ENCODE measurements around the gene FBN1. TPM values are rescaled to one million over a fixed set of nuclear protein-coding genes. Genes with fewer than 3 reads are reported as not detected.

The FBN1 gene
- total RNA-seq, 2 experiments from 2014 or later, result 0.35 to 0.41 TPM

DNA sequence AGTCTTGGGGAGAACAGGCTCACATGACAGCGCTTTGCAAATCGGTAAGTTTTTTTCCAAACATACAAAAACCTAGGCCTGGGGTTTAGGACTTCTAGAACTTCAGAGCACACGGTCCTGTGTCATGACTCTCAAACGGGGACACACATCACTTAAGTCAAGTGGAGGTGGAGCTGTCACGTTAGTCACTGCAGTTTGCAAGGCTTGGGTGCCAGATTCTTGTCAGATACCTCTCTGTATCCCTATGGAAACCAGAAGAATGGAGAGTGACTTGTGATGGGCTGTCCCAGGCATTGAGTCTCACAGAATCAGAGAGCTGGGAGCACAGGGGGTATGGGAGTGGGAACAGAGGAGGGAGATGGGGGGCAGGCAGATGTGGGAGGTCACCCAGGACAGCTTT lies 249.5 kb downstream of the FBN1 start:
- H3K27me3 Mint-ChIP-seq (ENCODE audit: low read depth), result peaks cover 2% of the 10 kb centered on the region
- CTCF ChIA-PET, result no interaction called here
- no peaks in the 10 kb centered on the region for H3K9me3 Mint-ChIP-seq
- no peak overlapping the region for H3K4me3 Mint-ChIP-seq
- DNase-seq, result no peak
- no peaks in the 10 kb centered on the region for H3K36me3 Mint-ChIP-seq (ENCODE audit: low read depth)
- no peak overlapping the region for H3K27ac Mint-ChIP-seq
- intact Hi-C loops (cut with micrococcal nuclease), result no loop called here
- no peaks in the 10 kb centered on the region for H3K4me1 Mint-ChIP-seq (ENCODE audit: low read depth)

GRCh38 chr15:48395521-48396011 lies 249.9 kb downstream of the FBN1 start:
- intact Hi-C loops (cut with micrococcal nuclease), result no loop called here
- H3K36me3 Mint-ChIP-seq (ENCODE audit: low read depth), result no peaks in the 10 kb centered on the region
- no peak overlapping the region for H3K27ac Mint-ChIP-seq
- DNase-seq, result no peak
- H3K27me3 Mint-ChIP-seq (ENCODE audit: low read depth), result peaks cover 2% of the 10 kb centered on the region
- H3K4me1 Mint-ChIP-seq (ENCODE audit: low read depth), result no peaks in the 10 kb centered on the region
- no peaks in the 10 kb centered on the region for H3K9me3 Mint-ChIP-seq
- no peak overlapping the region for H3K4me3 Mint-ChIP-seq
- CTCF ChIA-PET, result no interaction called here

DNA sequence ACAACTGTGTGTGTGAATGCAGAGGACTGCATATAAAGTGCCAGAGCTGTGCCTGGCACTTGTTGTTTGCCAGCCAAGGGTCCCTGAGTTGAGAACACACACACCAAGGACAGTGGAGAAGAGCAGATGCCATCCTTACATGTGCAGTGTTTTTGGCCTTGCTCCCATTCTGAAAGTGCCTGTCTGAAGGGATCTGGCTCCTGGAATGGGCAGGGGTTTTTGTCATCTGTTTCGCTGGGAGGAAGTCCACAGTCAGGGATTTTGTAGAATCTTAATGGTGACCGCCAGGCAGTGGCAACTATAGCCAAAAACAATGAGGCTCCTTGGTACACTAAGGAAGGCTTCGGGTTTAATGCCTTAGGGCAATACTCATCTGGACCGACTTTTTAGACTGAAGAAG lies 250.5 kb downstream of the FBN1 start:
- Mint-ChIP-seq H3K4me3 (no peak overlapping the region), H3K27ac (no peak overlapping the region), H3K27me3 (ENCODE audit: low read depth) (peaks cover 2% of the 10 kb centered on the region), H3K9me3 (no peaks in the 10 kb centered on the region), H3K4me1 (ENCODE audit: low read depth) (no peaks in the 10 kb centered on the region), H3K36me3 (ENCODE audit: low read depth) (no peaks in the 10 kb centered on the region)
- intact Hi-C loops (cut with micrococcal nuclease), result no loop called here
- CTCF ChIA-PET, result no interaction called here
- no peak for DNase-seq

DNA sequence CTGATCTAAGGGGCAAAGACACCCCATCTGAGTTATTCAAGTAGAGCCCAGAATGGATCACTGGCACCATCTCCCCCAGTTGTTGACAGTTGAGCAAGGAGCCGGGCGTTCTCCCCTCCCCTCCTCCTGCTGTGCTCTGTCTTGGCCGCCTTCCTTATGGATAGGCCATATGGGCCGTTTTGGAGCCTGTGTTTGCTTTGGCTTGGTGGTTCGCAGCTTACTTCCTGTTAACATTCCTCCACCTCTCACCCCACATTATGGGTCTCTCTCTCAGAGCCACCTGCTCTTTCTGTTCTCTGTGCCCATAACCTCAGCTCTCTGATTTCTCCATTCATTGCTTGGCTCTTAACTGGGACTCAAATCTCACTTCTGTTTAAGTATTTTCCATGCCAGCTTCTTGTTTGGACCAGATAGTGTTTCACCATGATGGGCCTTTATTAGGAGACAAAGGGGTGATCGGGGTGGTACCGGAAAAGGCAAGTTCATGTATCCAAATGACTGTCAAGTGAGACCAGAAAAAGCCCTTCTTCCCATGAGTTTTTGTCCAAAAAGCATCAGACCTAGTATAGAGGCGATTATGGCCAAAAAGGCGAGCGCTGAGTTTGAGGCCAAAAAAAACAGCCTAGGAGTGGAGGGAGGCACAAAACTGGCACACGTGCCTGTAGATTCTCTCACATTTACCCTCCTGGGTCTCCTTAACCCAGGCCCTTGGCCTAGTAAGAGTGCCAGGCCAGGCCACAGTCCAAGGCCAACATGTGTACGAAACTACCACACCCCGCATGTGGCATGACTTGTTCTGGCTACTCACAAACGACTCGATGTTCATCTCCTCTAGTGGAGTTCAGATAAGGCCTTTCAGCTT lies 251.6 kb downstream of the FBN1 start:
- H3K9me3 Mint-ChIP-seq, result no peaks in the 10 kb centered on the region
- H3K36me3 Mint-ChIP-seq (ENCODE audit: low read depth), result no peaks in the 10 kb centered on the region
- no peaks in the 10 kb centered on the region for H3K4me1 Mint-ChIP-seq (ENCODE audit: low read depth)
- H3K27me3 Mint-ChIP-seq (ENCODE audit: low read depth), result peaks cover 2% of the 10 kb centered on the region
- CTCF ChIA-PET, result no interaction called here
- DNase-seq, result no peak
- no peak overlapping the region for H3K27ac Mint-ChIP-seq
- no peak overlapping the region for H3K4me3 Mint-ChIP-seq
- intact Hi-C loops (cut with micrococcal nuclease), result no loop called here

GRCh38 chr15:48392356-48392755 lies 253.2 kb downstream of the FBN1 start:
- Mint-ChIP-seq H3K9me3 (no peaks in the 10 kb centered on the region), H3K36me3 (ENCODE audit: low read depth) (no peaks in the 10 kb centered on the region), H3K4me3 (no peak overlapping the region), H3K27ac (no peak overlapping the region), H3K27me3 (ENCODE audit: low read depth) (peaks cover 2% of the 10 kb centered on the region), H3K4me1 (ENCODE audit: low read depth) (no peaks in the 10 kb centered on the region)
- DNase-seq, result no peak
- CTCF ChIA-PET, result interaction anchor here (0.6 to 0.7 kb wide), 2 partner anchors 109 to 227 kb away, joined by 3 to 6 read pairs; no protein-coding TSS in a partner anchor
- intact Hi-C loops (cut with micrococcal nuclease), result no loop called here

DNA sequence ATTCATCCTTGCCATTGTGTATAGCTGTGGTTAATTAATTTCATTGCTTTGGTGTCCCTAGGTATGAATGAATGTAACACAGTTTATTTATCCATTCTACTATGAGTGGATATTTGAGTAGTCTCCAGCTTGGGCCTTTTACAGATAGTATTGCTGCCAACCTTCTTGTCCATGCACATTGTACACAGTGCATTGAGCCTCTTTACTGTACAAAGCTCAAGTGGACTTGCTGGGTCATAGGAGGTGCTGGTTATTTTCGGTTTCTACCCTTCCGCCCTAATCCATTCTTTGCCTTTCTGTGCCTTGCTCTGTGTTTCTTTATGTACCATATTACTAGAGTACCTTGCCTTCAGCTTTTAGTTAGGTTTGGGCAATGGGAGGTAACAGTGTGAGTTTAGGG lies 253.6 kb downstream of the FBN1 start:
- H3K36me3 Mint-ChIP-seq (ENCODE audit: low read depth), result no peaks in the 10 kb centered on the region
- H3K27ac Mint-ChIP-seq, result no peak overlapping the region
- DNase-seq, result no peak
- H3K4me1 Mint-ChIP-seq (ENCODE audit: low read depth), result no peaks in the 10 kb centered on the region
- CTCF ChIA-PET, result interaction anchor here (0.6 to 0.7 kb wide), 2 partner anchors 109 to 227 kb away, joined by 3 to 6 read pairs; no protein-coding TSS in a partner anchor
- H3K4me3 Mint-ChIP-seq, result no peak overlapping the region
- no peaks in the 10 kb centered on the region for H3K9me3 Mint-ChIP-seq
- intact Hi-C loops (cut with micrococcal nuclease), result no loop called here
- H3K27me3 Mint-ChIP-seq (ENCODE audit: low read depth), result peaks cover 2% of the 10 kb centered on the region

- no peaks in the 10 kb centered on the region for H3K4me1 Mint-ChIP-seq (ENCODE audit: low read depth)
- no peaks in the 10 kb centered on the region for H3K36me3 Mint-ChIP-seq (ENCODE audit: low read depth)
- no peaks in the 10 kb centered on the region for H3K9me3 Mint-ChIP-seq
- H3K27me3 Mint-ChIP-seq (ENCODE audit: low read depth), result peaks cover 4% of the 10 kb centered on the region
- H3K4me3 Mint-ChIP-seq, result no peak overlapping the region
- DNase-seq, result no peak
- CTCF ChIA-PET, result no interaction called here
- intact Hi-C loops (cut with micrococcal nuclease), result no loop called here
- H3K27ac Mint-ChIP-seq, result no peak overlapping the region
Measured at GRCh38 chr15:48389691-48390143, 255.8 kb downstream of the FBN1 start.

- intact Hi-C loops (cut with micrococcal nuclease), result no loop called here
- Mint-ChIP-seq H3K4me1 (ENCODE audit: low read depth) (no peaks in the 10 kb centered on the region), H3K27ac (no peak overlapping the region), H3K9me3 (no peaks in the 10 kb centered on the region), H3K4me3 (no peak overlapping the region), H3K27me3 (ENCODE audit: low read depth) (peaks cover 4% of the 10 kb centered on the region), H3K36me3 (ENCODE audit: low read depth) (no peaks in the 10 kb centered on the region)
- CTCF ChIA-PET, result no interaction called here
- DNase-seq, result no peak
Measured at GRCh38 chr15:48388910-48389309, 256.6 kb downstream of the FBN1 start.

DNA sequence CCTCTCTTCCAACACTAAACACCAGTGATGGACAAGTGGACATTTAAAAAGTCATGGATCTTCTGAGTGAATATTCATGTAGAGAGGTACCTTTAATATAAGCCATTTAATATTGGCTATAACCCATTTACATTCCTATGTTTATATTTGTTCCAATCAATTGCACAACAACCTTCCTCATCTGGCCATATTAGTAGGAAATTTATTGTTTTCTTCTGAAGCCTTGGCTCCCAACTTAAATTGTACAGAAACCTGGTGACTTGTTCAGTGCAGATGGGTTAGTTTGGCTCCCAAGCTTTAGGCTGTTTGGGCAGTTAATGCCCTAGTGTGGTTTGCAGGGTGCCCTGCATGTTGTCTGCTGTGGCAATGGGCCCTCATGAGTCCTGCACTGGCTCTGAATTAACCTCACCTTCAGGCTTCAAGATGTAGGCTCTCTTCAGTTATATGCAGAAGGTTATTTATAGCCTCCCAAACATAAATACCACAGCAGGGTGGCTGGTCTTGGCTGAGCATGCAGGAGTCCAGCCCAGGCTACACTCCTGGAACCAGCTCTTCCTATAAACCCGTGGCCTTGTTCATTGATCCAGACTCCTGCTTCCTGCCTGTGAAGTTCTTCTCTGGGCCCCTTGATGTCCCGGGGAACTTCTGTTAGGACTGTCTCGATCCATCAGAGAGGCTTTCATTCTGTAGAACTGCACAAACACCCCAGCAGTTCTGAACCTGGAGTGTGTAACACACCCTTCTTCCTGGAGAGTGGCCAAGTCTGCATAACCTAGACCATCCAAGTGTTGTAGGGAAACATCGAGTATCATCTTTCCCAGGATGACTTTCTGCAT lies 257.3 kb downstream of the FBN1 start:
- intact Hi-C loops (cut with micrococcal nuclease), result no loop called here
- CTCF ChIA-PET, result no interaction called here
- no peaks in the 10 kb centered on the region for H3K4me1 Mint-ChIP-seq (ENCODE audit: low read depth)
- H3K4me3 Mint-ChIP-seq, result no peak overlapping the region
- no peaks in the 10 kb centered on the region for H3K36me3 Mint-ChIP-seq (ENCODE audit: low read depth)
- H3K9me3 Mint-ChIP-seq, result no peaks in the 10 kb centered on the region
- no peak overlapping the region for H3K27ac Mint-ChIP-seq
- DNase-seq, result no peak
- H3K27me3 Mint-ChIP-seq (ENCODE audit: low read depth), result peaks cover 6% of the 10 kb centered on the region

- no peak overlapping the region for H3K27ac Mint-ChIP-seq
- H3K4me3 Mint-ChIP-seq, result no peak overlapping the region
- DNase-seq, result no peak
- H3K36me3 Mint-ChIP-seq (ENCODE audit: low read depth), result no peaks in the 10 kb centered on the region
- H3K9me3 Mint-ChIP-seq, result no peaks in the 10 kb centered on the region
- peaks cover 8% of the 10 kb centered on the region for H3K27me3 Mint-ChIP-seq (ENCODE audit: low read depth)
- intact Hi-C loops (cut with micrococcal nuclease), result no loop called here
- H3K4me1 Mint-ChIP-seq (ENCODE audit: low read depth), result no peaks in the 10 kb centered on the region
- CTCF ChIA-PET, result no interaction called here
Measured at GRCh38 chr15:48385031-48385830, 260.3 kb downstream of the FBN1 start.

DNA sequence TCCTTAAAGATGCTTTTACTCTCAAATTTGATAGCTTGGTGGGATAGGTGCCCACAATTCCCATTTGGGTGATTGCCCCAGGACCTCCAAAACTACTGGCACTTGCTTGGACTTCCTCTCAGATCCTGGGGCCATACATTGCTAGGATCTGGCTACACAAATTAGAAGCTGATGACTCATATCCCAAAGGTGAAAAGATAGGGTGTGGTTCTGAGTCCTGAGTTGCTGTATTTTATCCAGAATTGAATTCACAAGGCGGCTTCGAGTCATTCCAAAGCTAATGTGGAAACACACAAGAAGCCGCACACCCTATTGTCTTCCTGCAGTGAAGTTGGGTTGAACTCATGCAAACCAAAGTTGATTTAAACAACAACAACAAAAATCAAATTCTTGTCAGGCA lies 260.9 kb downstream of the FBN1 start:
- Mint-ChIP-seq H3K27ac (no peak overlapping the region), H3K27me3 (ENCODE audit: low read depth) (peaks cover 10% of the 10 kb centered on the region), H3K36me3 (ENCODE audit: low read depth) (no peaks in the 10 kb centered on the region), H3K4me3 (no peak overlapping the region), H3K4me1 (ENCODE audit: low read depth) (no peaks in the 10 kb centered on the region), H3K9me3 (no peaks in the 10 kb centered on the region)
- intact Hi-C loops (cut with micrococcal nuclease), result no loop called here
- no peak for DNase-seq
- CTCF ChIA-PET, result no interaction called here

DNA sequence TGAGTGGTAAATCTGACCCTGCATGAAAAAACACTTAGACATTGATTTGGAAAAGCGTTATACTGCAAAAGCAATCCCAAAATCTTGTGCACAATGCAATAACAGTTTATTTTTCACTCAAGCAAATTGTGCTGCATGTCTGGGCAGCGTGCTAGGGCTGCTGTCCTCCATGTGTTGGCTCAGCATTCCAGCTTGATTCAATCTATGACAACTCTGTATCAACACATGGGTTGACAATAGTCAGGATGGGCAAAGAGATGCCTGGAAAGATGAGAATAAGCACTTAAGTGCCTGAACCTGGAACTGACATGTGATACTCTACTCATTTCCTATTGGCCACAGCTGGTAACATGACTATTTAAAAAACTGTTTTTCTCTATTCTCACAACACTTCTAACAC lies 262.5 kb downstream of the FBN1 start:
- Mint-ChIP-seq H3K27me3 (ENCODE audit: low read depth) (peaks cover 10% of the 10 kb centered on the region), H3K4me3 (no peak overlapping the region), H3K4me1 (ENCODE audit: low read depth) (no peaks in the 10 kb centered on the region), H3K36me3 (ENCODE audit: low read depth) (no peaks in the 10 kb centered on the region), H3K9me3 (no peaks in the 10 kb centered on the region), H3K27ac (no peak overlapping the region)
- intact Hi-C loops (cut with micrococcal nuclease), result no loop called here
- DNase-seq, result no peak
- CTCF ChIA-PET, result interaction anchor here (0.6 kb wide), 1 partner anchor 17 kb away, joined by 5 read pairs; no protein-coding TSS in a partner anchor

All from activated naive CD4-positive, alpha-beta T cell treated with anti-CD3 and anti-CD28 coated beads for 36 hours (primary cell).